Stimulated activated CD8-positive, alpha-beta memory T cell treated with anti-CD3 and anti-CD28 coated beads, Interleukin-4, amount 100 ng/mL, for 24 hours (primary cell): ENCODE measurements around the gene CCDC85C.

Source experiments
- DNase-seq: peaks from one replicate; pipeline ENCODE4 v3.0.0-alpha.2; 2020; ENCODE audit warnings: low read depth

The CCDC85C gene

DNA sequence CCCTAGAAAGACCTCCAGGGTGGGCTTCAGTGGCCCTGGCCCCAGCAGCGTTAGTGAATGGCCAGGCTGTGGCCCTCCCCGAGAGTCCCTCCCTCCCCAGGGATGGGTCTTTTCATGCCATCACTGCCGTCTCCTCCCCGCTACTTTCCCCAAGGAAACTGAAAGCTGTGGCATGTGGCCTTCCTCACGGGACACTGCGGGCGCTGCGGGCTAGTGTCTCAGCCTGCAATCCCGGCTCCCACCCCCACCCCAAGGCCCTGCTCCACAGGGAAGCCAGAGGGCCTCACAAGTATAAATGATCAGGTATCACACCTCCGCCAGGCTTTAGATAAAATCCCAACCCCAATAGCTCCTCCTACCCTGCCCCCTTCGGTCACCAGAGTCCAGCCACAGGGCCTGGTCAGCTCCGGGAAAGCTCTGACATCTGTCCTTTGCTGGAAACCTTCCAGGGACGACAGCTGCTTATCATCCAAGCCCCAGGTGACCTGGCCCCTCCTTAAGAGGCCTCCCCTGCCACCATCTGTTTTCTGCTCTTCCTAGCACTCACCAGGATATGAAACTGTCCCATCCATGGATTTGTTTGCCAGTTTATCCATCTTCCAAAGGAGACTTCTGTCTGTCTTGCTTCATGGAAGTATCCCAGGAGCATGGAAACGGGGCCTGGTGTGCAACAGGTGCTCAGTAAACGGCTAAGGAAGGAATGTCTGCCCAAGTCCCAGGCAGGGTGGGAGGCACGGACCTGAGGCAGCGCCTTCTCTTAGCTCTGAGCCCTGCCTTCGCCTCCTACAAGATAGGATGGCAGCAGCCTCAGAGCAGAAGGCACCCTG lies 31.6 kb downstream of the CCDC85C start:
- DNase-seq: no peak

DNA sequence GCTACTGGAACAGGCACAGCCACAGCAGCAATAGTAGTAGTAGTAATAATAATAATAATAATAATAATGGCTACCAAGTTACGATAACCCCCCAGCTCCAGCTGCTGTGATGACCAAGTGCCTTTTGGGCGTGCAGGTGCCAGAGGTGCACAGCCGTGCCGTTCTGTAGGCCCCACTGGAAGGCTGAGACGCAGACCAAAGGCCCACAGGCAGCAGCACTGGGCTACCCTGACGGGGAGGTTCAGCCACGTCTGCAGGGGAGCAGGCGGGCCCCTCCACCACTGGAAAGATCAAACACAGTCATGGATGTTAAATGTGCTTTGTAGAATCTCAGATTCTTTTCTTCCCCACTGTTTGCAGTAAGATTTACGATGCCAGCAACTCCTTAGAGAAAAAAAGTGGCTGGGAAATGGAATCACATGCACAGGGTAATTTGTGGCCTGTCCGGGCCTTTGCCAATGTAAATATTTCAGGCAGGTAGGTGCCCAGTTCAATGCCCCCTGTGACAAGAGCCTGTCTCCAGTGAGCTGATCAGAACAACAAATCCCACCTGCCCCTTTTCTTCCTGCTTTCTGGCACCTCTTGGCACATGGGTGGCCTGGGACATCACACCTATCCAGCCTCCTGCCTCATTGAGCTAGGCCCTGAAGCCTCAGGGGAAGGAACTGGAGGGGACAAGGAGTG lies 32.6 kb downstream of the CCDC85C start:
- no peak for DNase-seq

GRCh38 chr14:99570544-99571302 lies 33.3 kb downstream of the CCDC85C start:
- no peak for DNase-seq

GRCh38 chr14:99569725-99570543 lies 34.1 kb downstream of the CCDC85C start:
- no peak for DNase-seq

- no peak for DNase-seq
Observed at GRCh38 chr14:99568567-99569560, 35.1 kb downstream of the CCDC85C start.

- no peak for DNase-seq
Observed at GRCh38 chr14:99566390-99567354, 37.3 kb downstream of the CCDC85C start.

DNA sequence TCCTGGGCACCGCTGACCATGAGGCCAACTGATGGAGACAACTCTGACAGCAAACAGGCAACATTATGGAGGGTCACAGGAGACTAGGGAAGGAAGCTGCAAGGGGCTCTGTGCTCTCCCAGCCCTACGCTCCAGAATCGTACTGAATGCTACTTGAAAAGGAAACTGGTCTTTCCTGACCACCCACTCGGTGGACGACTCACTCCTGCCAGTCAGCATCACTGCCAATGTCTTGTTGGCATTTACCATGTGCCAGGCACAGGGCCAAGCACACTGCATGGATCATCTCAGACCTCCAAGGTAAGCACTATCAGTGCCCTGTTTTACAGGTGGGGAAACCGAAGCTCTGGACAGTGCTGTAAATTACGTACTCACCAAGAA lies 38.0 kb downstream of the CCDC85C start:
- DNase-seq: no peak

GRCh38 chr14:99565383-99565782 lies 38.6 kb downstream of the CCDC85C start:
- DNase-seq: no peak

GRCh38 chr14:99564926-99565259 lies 39.1 kb downstream of the CCDC85C start:
- DNase-seq: no peak

DNA sequence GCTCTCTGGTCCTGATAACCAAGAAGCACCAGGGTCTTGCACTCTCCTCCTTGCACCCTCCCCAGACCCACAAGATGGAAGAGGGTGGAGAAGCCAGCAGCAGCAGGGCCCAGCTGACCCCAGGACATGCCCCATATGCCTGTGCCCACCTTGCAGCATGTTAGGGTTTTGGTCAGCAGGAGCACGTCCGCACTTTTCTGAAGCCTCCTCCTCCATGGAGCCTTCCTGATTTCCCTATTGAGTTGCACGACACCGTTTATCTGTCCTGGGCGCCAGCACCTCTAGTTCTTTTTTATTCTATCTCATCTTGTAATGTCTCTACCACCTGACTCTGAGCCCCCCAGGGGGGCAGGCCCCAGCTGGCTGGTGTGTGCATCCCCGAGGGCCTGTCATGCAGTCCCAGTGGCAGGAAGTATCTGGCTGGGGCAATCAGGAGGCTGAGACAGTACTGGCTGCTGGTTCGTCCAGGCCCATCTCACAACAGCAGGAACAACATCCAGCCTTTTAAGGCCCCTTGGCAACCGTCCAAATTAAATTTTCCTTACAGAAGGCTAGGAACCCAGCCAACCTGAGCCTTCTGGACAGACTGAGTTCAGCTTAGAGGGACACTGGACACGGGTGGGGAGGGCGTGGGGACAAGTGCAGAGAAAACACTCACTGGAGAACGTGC lies 39.6 kb downstream of the CCDC85C start:
- no peak for DNase-seq

DNA sequence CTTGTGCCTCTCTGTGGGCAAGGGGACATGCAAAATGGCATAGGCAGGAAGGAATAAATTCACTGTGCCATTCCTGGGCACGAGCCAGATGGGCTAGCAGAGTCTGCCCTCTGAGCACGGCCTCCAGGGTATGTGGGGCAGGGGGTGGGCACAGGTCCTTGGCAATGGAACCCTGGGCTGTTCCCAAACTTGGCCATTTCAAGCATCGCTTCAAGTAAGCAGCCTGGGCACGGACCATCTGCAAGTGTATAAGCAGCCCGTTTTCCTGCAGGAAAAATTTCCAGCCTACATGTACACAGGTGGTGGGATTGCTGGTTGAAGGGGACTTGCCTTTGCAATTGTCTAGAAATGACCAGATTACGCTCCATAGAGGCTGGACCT lies 40.3 kb downstream of the CCDC85C start:
- DNase-seq: no peak

DNA sequence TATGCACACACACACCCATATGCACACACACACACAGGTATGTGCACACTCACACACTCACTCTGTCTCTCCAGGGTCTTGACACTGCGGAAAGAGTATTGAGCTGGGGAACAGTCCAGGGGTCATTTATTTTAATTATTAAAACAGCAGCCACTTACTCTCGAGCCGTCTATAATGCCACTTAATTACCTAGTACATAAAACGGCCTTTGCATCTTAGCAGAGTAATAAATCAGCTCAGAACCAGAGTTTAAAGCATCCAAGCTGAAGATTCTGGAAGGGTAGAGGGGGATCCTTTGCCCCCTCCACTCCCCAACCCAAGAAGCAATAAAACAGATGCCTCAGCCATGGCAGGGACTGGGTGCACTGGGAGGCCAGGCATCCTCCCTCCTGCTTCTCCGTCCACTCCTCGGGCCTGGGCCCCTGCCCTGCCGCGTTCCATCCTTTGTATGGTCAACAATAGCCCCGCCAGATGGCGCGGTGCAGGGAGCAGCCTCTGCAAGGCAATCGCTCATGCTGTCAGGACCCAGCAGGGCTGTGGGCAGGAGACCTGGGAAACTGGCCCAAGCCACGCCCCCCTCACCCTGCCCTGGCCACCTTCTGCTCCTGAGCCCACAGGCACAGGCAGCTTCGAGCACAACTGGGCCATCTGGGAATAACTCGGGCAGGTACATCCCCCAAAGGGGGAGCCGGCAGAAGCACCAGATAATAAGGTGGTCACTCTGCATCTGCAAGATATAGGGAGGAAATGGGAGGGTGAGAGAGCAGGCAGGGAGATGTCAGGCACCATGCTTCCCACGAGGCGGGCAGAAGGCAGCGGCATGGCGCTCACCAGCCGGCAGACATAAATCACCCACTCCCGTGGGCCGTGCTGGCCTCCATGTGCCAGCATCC lies 40.9 kb downstream of the CCDC85C start:
- DNase-seq: no peak

DNA sequence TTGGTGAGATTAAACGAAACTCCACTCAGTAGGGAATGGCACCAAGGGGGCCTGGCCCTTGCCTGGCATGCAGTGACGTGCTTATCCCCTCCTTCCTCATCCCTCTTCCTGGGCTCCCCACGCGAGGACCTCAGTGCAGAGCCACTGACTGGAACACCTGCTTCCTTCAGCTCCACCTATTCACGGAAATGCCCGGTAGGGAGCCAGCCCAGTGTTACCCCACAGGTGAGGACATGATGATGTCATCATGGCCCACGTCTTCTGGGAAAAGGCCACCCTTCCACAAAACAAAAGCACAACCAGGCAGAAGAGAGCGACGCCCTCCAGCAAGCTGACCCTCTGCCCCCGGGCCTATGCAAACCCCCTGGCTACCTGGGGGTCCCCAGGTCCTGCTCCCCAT lies 42.1 kb downstream of the CCDC85C start:
- no peak for DNase-seq

DNA sequence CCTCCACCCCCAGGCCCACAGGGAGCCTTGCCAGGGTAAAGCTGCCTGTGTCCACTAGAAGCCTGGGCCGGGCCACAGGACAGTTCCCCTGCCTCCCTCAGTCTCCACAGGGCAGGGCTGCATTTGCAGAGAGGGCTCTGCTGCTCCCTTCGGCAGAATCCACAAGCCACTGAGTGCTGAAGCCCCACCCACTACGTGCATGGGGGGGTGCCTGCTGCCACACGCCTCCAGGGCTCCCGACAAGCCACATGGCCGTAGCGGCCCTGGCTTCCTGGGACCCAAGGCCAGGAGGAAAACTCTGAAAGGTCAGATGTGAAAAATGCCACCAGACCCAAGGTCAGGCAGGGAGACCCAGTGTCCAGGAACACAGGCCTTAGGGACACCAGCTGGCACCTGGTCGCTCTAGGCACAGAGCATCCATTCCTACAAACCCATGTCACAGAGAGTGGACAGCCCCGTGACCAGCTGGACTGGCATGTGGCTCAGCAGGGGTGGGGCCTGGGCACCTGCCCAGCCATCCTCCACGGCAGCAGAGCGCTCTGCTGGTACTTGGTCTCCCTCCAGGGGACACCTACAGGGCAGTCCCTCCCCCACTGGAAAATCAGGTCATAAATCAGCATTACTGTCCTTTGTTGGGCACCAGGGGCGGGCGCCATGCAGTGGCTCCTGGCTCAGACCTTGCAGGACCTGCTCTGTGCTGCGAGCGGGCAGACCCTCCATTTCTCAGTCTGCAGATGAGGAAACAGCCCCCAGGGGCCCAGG lies 42.9 kb downstream of the CCDC85C start:
- DNase-seq: no peak

DNA sequence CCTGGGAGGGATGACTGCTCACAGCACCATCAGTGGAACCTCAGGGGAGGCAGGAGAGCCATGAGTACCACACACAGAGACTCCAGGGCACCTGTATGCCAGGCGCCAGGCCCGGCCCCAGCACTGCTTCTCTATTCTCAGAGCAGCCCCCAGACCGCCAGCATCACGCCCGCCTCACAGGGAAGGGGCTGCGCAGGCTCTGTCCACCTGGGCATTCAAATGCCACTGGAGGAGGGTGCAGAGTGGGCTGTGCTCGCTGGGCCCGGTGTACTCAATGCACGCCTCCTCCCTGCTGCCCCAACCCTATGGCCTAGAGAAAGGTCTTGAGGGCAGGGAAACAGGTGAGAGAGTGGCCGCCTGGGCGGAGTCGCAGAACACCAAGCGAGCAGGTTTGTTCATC lies 43.6 kb downstream of the CCDC85C start:
- no peak for DNase-seq

DNA sequence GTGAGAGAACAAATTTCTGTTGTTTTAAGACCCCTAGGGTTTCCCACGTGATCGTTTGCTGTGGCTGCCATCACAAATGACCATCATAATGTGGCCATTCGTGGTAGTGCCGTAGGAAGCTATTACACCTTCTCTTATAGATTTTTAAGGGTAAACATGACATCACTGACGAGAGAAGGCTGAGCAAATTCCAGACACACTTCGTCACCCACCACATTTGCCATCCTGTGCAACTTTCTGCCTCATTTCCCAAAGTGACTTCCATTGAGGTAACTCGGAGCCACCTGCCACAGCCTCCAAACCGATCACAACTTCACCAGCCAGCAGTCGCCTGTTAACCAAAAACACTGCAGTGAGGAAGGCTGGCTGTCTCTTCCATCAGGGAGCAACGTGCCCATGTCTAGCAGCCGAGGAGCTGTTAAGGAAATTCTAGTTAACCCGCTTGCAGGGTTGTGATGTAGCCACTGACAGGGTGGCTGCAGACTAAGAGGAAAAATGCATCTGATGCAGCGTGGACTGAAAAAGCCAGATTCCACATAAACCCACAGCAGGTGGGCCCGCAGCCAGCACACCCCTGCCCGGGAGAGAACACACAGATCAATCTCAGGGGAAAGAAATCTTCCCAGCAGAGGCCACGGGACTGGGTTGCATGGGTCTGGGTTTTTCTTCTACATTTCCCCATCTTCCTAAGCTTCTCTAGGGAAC lies 44.6 kb downstream of the CCDC85C start:
- DNase-seq: no peak
